Chondrocyte (in vitro differentiated cells): ENCODE measurements around the gene APOBEC3G. TPM values are rescaled to one million over a fixed set of nuclear protein-coding genes. Genes with fewer than 3 reads are reported as not detected.

Experiments used
- DNase-seq: peaks from one replicate; pipeline ENCODE4 v3.0.0; 2021; ENCODE audit warnings: mixed read lengths, low spot score
- H3K27ac Mint-ChIP-seq: one replicate; pipeline ENCODE4 v1.8.0; 2021; ENCODE audit warnings: mild to moderate bottlenecking, moderate library complexity, mixed read lengths; ENCODE audit not compliant: unreplicated experiment
- H3K27me3 Mint-ChIP-seq: 2 replicates; pipeline ENCODE4 v1.8.0; 2021; ENCODE audit warnings: low read depth, mixed read lengths
- H3K36me3 Mint-ChIP-seq: 2 replicates; pipeline ENCODE4 v1.8.0; 2021; ENCODE audit warnings: low read depth, mixed read lengths
- H3K4me1 Mint-ChIP-seq: 2 replicates; pipeline ENCODE4 v1.8.0; 2021; ENCODE audit warnings: low read depth, mild to moderate bottlenecking, mixed read lengths
- H3K4me3 Mint-ChIP-seq: one replicate; pipeline ENCODE4 v1.8.0; 2021; ENCODE audit warnings: mild to moderate bottlenecking, moderate library complexity, mixed read lengths; ENCODE audit not compliant: unreplicated experiment
- H3K9me3 Mint-ChIP-seq: 2 replicates; pipeline ENCODE4 v1.8.0; 2021; ENCODE audit warnings: low read depth, mixed read lengths
- CTCF ChIP-seq: fragments of 200-600 bp; sonication (generic); IDR thresholded peaks from 2 replicates; pipeline ENCODE4 v1.5.0; 2021; ENCODE audit warnings: antibody characterized with exemption, mild to moderate bottlenecking, moderate library complexity
- total RNA-seq: library from RNA; stranded (reverse); gene quantifications from 3 replicates; pipeline ENCODE4 v1.2.1, GENCODE V29; 2021

The APOBEC3G gene
- total RNA-seq, 1 donor from 2014 or later = 0.87 TPM

GRCh38 chr22:39128508-39128907 lies 51.4 kb downstream of the APOBEC3G start:
- no peak for DNase-seq

GRCh38 chr22:39129081-39129480 lies 52.0 kb downstream of the APOBEC3G start:
- no peaks in the 10 kb centered on the region for H3K9me3 Mint-ChIP-seq
- H3K4me1 Mint-ChIP-seq = peaks cover 7% of the 10 kb centered on the region
- no peaks in the 10 kb centered on the region for H3K36me3 Mint-ChIP-seq
- H3K27ac Mint-ChIP-seq = no peak overlapping the region
- no peak for TF ChIP-seq CTCF
- H3K27me3 Mint-ChIP-seq = no peaks in the 10 kb centered on the region
- H3K4me3 Mint-ChIP-seq = no peak overlapping the region
- no peak for DNase-seq

More at GRCh38 chr22:39128508-39128907, 51.4 kb downstream of the APOBEC3G start:
- Mint-ChIP-seq H3K4me1 (peaks cover 7% of the 10 kb centered on the region), H3K36me3 (no peaks in the 10 kb centered on the region), H3K4me3 (no peak overlapping the region), H3K27me3 (no peaks in the 10 kb centered on the region), H3K9me3 (no peaks in the 10 kb centered on the region), H3K27ac (no peak overlapping the region)
- TF ChIP-seq CTCF = no peak

GRCh38 chr22:39129746-39130145 lies 52.7 kb downstream of the APOBEC3G start:
- Mint-ChIP-seq H3K9me3 (no peaks in the 10 kb centered on the region), H3K27me3 (no peaks in the 10 kb centered on the region), H3K4me3 (no peak overlapping the region), H3K36me3 (no peaks in the 10 kb centered on the region), H3K27ac (no peak overlapping the region), H3K4me1 (peaks cover 7% of the 10 kb centered on the region)
- TF ChIP-seq CTCF = no peak
- no peak for DNase-seq

GRCh38 chr22:39130152-39130704 lies 53.2 kb downstream of the APOBEC3G start:
- TF ChIP-seq CTCF = no peak
- Mint-ChIP-seq H3K9me3 (no peaks in the 10 kb centered on the region), H3K27ac (no peak overlapping the region), H3K36me3 (no peaks in the 10 kb centered on the region), H3K4me3 (no peak overlapping the region), H3K27me3 (no peaks in the 10 kb centered on the region), H3K4me1 (peaks cover 11% of the 10 kb centered on the region)
- no peak for DNase-seq

- no peak for TF ChIP-seq CTCF
- H3K4me1 Mint-ChIP-seq = peaks cover 12% of the 10 kb centered on the region
- no peaks in the 10 kb centered on the region for H3K27me3 Mint-ChIP-seq
- H3K9me3 Mint-ChIP-seq = no peaks in the 10 kb centered on the region
- DNase-seq = peak; percentile 47
- H3K36me3 Mint-ChIP-seq = no peaks in the 10 kb centered on the region
- no peak overlapping the region for H3K4me3 Mint-ChIP-seq
- H3K27ac Mint-ChIP-seq = no peak overlapping the region
Observed at GRCh38 chr22:39130892-39131855, 54.1 kb downstream of the APOBEC3G start.
